Cerebellar nuclear complex (tissue), 1 donor: ENCODE results near the gene DIS3L2.
"Not testable (repeated sequence)": the region's sequence is repeated elsewhere in the genome, so short reads cannot be mapped to it uniquely, and the experiment has no call there.

Experiments
- DNase-seq, 2 experiments: peaks; one replicate each; lab custom pipeline; 2025; lab: John Stamatoyannopoulos, UW

Gene DIS3L2

DNA sequence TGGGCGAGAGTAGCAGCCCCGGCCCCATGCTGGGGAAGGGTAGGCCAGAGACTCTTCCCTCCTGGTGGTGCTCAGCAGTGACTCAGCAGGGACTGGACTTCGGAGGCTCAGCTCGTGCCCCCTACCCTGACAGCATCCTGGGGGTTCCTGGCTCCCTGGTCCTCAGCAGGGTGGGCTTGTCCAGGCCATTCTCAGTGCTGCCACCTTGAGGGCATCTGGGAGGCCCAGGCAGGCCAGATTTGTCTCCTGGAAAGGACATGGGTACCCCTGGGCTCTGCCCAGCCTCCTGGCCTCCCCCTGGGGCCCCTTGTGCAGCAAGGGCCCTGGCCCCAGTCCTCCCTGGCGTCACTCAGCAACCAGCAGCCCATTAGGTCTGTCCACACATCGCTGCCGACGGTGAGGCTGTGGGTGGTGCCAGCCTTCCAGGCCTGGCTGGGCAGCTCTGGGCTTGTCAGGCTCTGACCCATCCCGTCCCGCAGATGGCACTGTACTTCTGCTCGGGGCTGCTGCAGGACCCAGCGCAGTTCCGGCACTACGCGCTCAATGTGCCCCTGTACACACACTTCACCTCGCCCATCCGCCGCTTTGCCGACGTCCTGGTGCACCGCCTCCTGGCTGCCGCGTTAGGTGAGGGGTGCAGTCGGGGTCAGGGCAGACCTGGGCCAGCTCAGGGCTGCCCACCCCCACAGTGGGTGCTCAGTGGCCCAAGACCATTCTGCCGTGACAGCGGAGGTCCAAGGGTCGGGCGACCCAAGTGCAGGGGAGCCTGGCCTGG lies 372.0 kb downstream of the DIS3L2 start:
- no peak for DNase-seq

DNA sequence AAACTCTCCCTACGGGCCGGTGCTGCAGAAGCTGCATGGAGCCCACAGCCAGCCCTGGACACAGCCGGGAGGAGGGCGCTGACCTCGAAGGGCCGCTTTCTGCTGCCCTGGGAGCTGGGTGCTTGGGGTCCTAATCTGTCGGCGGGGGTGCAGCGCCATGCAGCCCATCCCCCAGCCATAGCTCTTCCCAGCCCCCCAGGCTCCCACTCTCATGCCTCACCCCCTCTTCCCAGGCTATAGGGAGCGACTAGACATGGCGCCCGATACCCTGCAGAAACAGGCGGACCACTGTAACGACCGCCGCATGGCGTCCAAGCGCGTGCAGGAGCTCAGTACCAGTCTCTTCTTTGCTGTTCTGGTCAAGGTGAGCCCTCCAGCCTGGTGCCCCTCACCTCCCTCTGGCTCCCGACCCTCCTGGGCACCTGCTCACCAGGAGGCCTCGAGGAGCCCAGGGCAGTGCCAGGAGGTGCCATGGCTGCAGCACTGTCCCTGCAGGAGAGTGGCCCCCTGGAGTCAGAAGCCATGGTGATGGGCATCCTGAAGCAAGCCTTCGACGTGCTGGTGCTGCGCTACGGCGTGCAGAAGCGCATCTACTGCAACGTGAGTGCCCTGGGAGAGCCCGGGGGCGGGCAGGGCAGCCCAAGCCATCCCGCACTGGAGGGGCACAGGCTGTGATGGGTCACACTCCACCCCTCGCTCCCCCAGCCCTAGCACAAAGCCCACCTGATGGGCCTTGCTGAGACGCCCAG lies 372.8 kb downstream of the DIS3L2 start:
- DNase-seq, result not testable (repeated sequence)

DNA sequence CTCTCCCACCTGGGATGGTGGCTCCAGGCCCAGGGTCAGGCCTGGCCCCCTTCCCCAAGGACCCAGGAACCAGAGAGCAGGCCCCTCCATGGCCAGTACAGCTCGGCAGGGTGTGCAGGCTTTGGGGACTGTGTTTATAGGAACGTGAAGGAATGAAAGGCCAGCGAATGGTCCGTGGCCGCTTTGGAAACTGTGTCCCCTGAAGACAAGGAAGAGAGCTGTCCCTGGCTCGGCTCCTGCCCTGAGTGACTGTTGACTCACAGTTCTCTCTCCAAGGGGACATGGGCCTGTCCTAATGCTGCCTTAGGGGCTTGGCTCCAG lies 373.3 kb downstream of the DIS3L2 start:
- not testable (repeated sequence) for DNase-seq

- not testable (repeated sequence) for DNase-seq
These were observed 373.8 kb downstream of the DIS3L2 start for GRCh38 chr2:232335206-232335858.

DNA sequence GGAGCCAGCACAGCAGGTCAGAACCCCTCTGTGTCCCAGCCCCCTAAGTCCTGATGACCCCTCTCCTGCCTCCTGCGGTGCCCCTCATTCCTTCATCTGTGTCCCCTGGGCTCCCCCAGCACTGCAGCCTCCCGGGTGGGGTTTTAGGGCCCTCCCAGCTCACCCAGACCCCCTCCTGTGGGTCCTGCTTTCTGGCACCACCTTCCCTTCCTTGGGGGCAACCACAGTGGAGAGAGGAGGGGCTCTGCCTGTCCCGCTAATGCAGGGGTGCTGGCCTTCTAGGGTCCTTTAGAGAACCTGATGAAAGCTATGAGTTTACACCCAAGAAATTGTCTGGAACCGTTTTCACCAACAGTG lies 374.3 kb downstream of the DIS3L2 start:
- no peak for DNase-seq

GRCh38 chr2:232336241-232336736 lies 374.8 kb downstream of the DIS3L2 start:
- no peak for DNase-seq

DNA sequence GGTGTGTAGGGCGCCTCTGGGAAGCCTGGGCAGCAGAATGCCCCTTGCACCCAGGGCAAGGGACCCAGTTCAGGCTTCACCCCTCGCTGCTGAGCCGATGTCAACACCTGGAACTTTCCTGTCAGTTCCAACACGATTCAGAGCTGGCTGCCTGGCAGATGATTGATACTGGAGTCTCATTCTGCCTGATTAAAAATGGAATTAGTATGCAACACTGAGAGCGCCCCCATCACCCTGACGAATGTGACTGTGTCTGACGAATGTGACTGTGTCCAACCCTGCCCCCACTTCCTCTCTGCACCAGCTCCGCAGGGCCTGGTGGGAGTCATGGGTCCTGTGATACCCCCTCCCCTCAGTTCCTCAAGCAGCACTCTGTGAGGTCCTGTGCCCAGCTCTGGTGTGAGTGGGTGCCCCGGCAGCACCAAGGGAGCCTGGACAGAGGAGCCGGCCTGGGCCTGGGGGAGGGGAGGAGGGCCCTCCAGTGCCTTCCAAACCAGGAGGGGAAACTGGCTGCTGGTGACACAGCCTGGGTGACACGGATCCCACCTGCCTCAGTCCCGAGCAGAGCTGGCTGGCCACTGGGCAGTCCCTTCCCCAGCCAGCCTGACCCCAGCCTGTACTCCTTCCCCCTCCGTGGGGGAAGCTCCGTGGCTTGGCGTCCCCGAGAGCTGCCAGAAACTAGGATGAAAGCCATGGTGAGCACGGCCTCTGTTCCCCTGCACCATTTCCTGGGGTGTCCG lies 375.6 kb downstream of the DIS3L2 start:
- DNase-seq, result no peak

GRCh38 chr2:232338094-232338758 lies 376.7 kb downstream of the DIS3L2 start:
- not testable (repeated sequence) for DNase-seq

DNA sequence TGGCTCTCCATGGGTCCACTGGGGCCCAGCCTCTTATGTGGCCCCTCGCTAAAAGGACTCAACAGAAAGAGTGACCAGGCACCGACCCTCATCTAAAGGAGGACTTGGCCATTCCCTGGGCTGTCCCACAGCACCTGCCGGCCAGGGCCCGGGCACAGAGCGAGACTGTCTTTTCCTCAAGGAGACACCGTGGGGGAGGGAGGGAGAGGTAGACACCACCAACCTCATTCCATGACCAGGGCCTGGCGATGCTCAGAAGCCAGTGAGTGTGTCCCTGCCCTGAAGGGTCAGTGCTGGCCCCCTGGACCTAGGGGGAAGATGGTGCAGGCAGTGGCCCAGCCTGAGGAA lies 377.2 kb downstream of the DIS3L2 start:
- no peak for DNase-seq

DNA sequence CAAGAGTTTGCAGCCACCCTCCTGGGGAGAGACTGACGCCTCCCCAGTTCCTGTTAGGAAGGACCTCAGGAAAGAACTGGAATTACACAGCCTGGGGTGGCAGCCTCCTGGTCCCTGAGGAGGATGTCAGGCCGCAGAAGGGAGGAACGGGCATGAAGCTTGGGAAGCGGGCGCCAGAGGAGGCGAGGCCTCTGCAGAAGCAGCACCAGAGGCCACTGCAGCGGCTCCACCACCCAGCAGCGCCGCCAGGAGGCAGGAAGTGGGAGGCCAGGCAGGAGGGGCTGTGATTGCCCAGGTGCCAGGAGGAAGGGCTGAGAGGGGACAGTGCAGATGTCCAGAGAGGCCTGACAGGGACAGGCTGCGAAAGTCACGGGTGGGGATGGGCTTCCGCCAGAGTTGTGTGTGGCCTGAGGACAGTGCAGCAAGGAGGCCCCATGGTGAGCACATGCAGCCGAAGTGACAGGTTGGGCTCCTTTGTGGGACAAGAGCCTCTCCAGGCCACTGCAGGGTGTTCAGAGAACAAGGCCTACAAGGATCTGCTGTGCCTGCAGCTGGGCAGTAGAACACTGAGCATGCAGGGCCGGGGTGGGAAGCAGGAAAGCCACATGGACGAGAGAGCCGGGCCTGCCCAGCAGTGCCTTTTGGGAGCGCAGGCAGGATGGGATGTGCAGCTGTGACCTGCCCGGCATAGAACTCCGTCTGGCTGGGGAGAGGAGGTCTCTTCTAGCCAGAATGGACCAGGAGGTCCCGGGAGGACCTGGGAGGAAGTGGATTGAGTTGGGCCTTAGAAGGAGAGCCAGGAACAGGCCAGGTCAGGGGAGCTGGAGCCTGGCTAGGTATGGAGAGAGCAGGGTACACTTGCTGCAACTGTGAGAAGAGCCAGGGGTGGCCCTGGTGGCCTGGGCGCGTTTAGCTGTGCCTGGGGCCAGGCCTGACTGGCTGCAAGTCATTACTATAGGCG lies 377.9 kb downstream of the DIS3L2 start:
- no peak for DNase-seq

- no peak for DNase-seq
These were observed 378.8 kb downstream of the DIS3L2 start for GRCh38 chr2:232340171-232340935.

DNA sequence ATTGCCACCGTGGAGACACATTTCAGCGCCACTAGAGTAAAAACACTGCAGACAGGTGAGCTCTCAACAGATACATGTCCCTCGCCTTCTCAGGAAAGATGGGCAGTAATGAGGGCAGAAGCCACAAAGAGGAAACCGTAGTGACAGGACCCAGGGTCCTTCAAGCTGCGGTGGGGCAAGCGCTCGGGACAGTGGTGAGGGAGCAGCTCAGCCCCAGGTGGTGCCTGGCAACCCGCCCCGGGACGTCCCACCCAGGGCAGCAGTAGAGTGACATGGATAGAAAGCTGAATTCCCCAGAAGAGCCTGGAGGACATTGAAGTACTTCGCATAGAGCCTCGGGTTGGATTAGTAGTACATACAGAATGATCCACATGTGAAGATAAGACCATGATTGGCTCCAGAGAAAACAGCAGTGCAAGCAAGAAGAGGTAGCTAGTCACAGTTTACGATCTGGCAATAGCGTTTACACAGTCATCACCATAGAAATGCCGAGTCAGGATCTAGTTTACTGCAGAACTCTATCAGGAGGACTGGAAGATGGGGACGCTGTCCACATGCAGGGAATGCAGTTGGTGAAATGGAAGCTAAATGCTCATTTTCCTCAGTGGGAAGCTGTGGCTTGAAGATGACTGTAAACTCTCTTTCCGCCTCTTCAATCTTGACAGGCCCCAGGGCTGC lies 379.7 kb downstream of the DIS3L2 start:
- no peak for DNase-seq

GRCh38 chr2:232341739-232342126 lies 380.2 kb downstream of the DIS3L2 start:
- no peak for DNase-seq

DNA sequence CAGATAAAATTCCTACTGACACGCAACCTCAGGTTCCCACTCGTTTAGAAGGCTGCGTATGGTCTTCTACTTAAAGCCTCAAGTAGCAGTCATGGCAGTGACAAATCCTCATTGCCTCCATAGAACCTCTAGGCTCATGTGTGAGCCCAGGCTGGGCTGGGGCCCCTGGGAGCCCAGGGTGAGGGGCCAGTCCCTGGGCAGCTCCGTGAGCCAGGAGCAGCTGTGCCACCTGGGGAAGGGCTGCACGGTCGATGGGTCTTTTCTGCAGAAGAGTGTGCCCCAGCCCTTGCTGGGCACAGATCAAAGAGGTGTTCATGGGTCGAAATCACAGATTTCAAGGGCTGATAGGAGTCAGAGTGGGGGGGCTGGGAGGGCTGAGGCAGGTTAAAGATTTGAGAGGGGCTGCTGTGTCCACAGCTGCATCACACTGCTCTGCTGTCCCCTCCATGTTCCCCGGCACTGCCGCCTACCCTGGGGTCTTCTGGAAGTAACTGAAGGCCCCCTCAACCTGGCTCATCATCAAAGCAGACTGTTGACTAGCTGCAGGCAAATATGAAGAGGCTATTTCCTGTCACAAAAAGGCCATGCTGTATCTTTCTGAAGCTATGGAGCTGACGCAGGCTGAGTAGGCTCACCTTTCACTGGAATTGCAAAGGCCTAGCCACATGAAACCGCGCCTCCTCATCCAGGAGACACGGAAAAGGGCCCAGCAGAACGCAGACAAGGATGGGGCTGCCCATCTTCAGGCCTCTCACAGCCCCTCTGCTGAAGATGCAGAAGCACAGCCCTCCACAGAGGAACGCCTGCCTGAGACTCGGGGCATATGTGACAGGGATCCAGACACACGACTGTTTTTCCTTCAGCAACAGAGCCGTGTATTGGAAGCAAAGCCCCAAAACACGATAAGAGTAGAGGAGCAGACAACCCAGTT lies 381.4 kb downstream of the DIS3L2 start:
- no peak for DNase-seq

DNA sequence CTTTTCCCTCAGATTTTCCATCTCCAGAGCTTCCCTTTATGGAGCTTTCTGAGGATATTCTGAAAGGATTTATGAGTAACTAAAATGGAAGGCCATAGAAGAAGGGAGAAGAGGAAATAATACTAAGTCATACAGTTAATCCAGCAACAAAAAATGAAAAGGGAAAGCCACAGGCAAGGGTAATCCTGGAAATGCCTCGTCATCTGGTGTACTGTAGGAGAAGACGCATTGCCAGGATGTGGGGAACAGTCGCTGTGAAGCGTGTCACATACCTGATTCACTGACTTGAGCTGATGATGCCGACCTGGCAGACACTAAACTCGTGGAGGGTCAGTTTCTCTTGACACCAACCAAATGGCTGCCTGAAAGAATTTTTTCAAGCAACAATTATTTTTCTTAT lies 382.3 kb downstream of the DIS3L2 start:
- no peak for DNase-seq

DNA sequence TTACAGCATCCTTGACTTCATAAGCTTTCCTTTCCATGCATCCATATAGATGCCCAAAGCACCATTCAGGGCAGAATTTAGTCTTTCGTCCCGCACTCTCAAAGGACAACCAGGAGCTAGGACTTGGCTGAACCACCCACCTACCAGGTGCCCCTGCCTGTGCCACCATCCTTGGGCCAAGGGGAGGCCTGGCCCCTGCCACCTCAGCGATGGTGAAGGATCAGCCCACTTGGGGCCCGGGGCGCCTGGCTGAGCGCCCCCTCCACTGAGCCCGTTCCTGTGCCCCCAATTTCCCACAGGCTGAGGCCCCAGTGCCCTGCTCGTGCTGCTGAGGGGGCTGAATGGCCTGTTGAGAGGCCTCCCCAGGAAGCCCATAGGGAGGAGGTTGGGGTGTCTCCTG lies 383.7 kb downstream of the DIS3L2 start:
- no peak for DNase-seq

DNA sequence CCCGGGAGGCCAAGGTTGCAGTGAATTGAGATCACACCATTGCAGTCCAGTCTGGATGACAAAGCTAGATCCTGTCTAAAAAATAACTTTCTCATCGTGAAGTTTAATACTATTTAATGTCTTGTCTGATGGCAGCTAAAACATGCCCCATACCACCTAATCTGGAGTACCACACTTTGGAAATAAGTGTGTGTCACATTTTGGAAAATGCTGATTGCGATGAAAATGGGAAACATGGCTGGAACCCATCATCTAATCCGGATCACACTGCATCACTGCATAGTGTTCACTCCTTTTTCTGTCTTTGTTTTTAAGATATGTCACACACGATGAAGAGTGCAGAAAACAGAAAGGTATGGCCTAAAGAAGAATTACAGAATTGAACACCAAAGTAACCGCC lies 385.9 kb downstream of the DIS3L2 start:
- DNase-seq, result no peak

DNA sequence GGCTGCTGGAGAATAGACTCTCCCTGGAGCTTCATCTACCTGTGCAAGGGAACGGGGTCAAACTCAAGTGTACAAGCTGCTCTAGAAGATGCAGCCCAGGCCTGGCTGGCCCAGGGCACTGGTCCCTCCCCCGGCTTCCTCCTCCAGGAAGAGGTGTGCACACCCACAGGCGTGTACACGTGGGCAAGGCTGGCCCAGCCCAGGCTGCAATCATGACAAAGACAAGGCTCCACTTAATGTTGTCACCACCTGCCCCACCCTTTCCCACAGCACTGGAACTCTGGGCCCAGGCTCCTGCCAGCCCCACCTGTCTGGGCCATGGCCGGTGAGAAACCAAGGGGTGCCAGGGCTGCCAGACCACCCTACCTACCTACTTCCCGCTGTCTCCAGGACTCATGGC lies 387.4 kb downstream of the DIS3L2 start:
- DNase-seq, result no peak
